Hematopoietic multipotent progenitor cell treated with erythropoietin and hydrocortisone succinate and interleukin-3 and kit ligand, for 6 days (in vitro differentiated cells): ENCODE data around the gene ZBED1.
"Not testable (repeated sequence)": the region's sequence is repeated elsewhere in the genome, so short reads cannot be mapped to it uniquely, and the experiment has no call there.

Experiments used
- DNase-seq: peaks from one replicate; pipeline ENCODE4 v3.0.0-alpha.2; 2015

ZBED1 gene

GRCh38 chrX:2471641-2472040 is 29.1 kb downstream of the ZBED1 start:
- DNase-seq: no peak

DNA sequence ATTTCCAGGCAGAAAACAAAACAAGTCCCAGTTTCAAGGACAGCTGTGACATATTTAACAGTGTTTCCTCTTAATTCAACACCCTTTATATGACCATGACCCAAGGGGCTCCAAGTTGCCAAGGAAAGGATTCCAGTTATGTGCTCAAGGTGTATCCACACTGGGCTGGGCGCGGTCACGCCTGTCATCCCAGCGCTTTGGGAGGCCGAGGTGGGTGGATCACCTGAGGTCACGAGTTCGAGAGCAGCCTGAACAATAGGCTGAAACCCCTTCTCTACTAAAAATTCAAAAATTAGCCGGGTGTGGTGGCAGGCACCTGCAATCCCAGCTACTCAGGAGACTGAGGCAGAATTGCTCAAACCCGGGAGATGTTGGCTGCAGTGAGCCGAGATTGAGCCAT is 29.6 kb downstream of the ZBED1 start:
- DNase-seq: not testable (repeated sequence)

GRCh38 chrX:2469852-2470251 is 30.9 kb downstream of the ZBED1 start:
- DNase-seq: not testable (repeated sequence)

DNA sequence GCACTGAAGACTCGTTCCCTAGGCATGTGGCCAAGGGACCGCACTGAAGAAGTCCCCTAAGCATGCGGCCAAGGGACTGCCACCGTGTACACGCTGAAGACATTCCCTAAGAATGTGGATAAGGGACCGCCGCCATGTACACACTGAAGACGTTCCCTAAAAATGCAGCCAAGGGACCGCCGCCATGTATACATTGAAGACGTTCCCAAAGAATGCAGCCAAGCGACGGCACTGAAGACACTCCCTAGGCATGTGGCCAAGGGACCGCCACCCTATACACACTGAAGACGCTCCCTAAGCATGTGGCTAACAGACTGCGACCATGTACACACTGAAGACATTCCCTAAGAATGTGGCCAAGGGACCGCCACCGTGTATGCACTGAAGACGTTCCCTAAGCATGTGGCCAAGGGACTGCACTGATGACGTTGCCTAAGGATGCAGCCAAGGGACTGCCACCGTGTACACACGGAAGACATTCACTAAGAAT is 31.5 kb downstream of the ZBED1 start:
- DNase-seq: no peak

DNA sequence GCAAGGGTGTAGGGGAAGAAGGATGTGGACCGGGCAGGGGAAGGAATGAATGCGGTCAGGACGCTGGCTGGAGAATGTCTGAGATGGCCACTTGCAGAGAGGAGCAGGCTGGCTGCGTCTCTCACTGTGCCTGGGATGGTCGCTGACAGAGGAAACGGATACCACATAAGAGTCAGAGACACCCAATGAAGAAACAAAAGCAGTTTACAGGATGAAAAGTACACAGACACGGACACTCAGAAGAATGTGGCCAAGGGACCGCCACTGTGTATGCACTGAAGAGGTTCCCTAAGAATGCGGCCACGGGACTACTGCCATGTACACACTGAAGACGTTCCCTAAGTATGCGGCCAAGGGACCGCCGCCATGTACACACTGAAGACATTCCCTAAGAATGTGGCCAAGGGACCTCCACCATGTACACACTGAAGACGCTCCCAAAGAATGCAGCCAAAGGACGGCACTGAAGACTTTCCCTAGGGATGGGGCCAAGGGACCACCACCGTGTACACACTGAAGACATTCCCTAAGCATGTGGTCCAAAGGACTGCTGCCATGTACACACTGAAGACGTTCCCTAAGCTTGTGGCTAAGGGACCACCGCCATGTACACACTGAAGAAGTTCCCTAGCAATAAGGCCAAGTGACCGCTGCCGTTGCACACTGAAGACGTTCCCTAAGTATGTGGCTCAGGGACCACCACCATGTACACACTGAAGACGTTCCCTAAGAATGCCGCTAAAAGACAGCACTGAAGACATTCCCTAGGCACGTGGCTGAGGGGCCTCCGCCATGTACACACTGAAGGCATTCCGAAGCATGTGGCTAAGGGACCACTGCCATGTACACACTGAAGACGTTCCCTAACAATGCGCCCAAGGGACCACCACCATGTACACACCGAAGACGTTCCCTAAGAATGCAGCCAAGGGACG is 32.2 kb downstream of the ZBED1 start:
- no peak for DNase-seq

- DNase-seq: no peak
Observed at GRCh38 chrX:2466876-2467656, 33.7 kb downstream of the ZBED1 start.

DNA sequence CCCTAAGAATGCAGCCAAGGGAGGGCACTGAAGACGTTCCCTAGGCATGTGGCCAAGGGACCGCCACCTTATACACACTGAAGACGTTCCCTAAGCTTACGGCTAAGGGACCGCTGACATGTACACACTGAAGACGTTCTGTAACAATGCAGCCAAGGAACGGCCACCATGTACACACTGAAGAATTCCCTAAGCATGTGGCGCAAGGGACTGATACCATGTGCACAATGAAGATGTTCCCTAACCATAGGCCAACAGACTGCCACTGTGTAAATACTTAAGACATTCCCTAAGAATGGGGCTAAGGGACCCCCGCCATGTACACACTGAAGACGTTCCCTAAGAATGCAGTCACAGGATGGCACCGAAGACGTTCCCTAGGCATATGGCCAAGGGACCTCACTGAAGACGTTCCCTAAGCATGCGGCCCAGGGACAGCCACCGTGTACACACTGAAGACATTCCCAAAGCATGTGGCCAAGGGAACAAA is 36.1 kb downstream of the ZBED1 start:
- DNase-seq: no peak

- peak; percentile 14 for DNase-seq
Observed at GRCh38 chrX:2463973-2464676, 36.7 kb downstream of the ZBED1 start.

GRCh38 chrX:2463481-2463880 is 37.3 kb downstream of the ZBED1 start:
- not testable (repeated sequence) for DNase-seq

- DNase-seq: no peak
Observed at GRCh38 chrX:2462780-2463179, 38.0 kb downstream of the ZBED1 start.

DNA sequence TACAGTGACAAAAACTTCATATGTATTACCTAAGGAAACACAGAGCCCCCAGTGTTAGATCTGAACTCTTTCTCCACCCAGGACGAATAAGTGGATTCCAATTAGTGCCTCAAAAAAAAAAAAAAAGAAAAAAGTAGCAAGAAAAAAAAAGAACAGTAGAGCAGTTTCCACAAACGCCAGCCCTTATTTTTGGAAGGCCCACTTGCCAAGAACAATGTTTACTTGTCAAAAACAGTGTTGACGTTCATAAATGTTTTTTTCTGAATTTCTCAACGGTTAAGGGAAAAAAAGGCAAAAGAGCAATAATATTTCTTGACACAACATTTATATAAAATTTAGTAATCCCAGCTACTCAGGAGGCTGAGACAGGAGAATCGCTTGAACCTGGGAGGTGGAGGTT is 38.7 kb downstream of the ZBED1 start:
- DNase-seq: no peak

- no peak for DNase-seq
Observed at GRCh38 chrX:2461711-2462016, 39.1 kb downstream of the ZBED1 start.

DNA sequence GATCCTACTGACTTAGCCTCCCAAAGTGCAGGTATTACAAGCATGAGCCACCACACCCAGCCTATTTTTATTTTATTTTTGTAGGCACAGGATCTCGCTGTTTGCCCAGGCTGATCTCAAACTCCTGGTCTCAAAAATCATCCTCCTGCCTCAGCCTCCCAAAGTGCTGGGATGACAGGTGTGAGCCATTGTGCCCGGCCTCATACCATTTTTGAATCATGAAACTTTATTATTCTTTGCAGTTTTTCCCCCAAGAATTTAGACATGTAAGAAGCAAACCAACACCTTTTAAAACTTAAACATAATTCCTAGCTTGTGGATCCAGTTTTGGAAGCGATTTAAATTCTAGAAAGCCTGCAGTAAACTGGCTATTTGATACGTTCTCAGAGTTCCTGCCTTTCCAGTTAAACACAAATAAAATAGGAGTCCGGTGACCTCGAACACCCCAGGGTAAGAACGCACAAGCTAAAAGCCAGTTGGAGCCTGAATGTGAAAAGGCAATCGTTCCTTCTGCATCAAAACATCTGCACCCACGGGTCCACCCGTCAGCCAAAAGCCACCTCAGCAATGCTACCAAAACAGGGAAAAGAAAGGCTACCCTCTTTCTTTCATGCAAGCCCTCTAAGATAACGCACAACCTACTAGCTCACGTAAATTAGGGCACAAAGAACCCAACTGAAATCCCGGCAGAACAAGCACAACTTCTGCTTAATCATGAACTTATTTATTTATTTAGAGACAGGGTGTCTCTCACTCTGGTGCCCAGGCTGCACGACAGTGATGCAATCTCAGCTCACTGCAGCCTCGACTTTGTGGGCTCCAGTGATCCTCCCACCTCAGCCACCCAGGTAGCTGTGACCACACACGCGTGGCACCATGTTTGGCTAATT is 39.7 kb downstream of the ZBED1 start:
- DNase-seq: not testable (repeated sequence)

- DNase-seq: not testable (repeated sequence)
Observed at GRCh38 chrX:2460048-2460447, 40.7 kb downstream of the ZBED1 start.

DNA sequence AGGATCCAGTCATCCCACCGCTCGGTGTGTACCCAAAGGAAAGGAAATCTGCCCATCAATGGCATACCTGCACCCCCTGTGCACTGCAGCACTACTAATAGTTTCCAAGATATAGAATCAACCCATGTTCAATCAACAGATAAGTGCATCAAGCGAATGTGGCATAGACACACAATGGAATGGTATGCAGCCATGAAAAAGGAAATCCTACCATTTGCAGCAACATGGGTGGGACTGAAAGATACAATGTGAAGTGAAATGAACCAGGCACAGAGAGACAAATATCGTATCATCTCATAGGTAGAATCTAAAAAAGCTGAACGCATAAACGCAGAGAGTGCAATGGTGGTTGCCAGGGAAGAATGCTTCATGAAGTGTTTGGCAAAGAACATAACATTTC is 42.5 kb downstream of the ZBED1 start:
- no peak for DNase-seq

GRCh38 chrX:2457289-2458133 is 43.3 kb downstream of the ZBED1 start:
- DNase-seq: no peak

DNA sequence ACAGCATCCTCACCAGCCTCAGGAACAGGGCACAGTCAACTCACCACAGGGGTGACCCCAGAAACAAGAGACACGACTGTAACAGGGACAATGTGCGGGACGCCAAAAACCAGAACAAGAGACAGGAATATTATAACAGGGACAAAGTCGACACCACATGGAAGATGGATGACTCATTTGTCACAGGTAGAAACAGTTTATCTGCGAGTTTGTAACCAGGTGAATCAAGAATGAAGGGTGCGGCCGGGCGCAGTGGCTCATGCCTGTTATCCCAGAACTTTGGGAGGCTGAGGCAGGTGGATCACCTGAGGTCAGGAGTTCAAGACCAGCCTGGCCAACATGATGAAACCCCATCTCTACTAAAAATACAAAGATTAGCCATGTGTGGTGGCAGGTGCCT is 44.7 kb downstream of the ZBED1 start:
- DNase-seq: not testable (repeated sequence)

GRCh38 chrX:2454620-2455019 is 46.2 kb downstream of the ZBED1 start:
- DNase-seq: not testable (repeated sequence)

- no peak for DNase-seq
Observed at GRCh38 chrX:2452799-2453198, 48.0 kb downstream of the ZBED1 start.

- DNase-seq: no peak
Observed at GRCh38 chrX:2452317-2452784, 48.4 kb downstream of the ZBED1 start.
